Gastrocnemius medialis (tissue), 4 donors: ENCODE data around the gene LRRC4C. TPM values are rescaled to one million over a fixed set of nuclear protein-coding genes. Genes with fewer than 3 reads are reported as not detected.

Experiments used
- ATAC-seq, 2 donors: fragments of 150-250 bp; one replicate each; pipeline ENCODE4 v1.9.1; 2016
- DNase-seq, 2 donors: peaks; one replicate each; pipeline ENCODE4 v3.0.0-alpha.2; 2019
- H3K27ac ChIP-seq, 4 donors: fragments of 200-600 bp; sonication (generic); 1 replicate in 1 of 4; 2 replicates in 3 of 4; pipeline ENCODE4 v1.5.1; 2016 to 2018; ENCODE audit warnings: mild to moderate bottlenecking in 2 of 4, moderate library complexity in 1 of 4
- H3K27me3 ChIP-seq, 3 donors: fragments of 200-600 bp; sonication (generic) in 2 of 3; 1 replicate in 1 of 3; 2 replicates in 2 of 3; pipeline versions ENCODE4 v1.5.1 to v1.6.0; 2016 to 2019; ENCODE audit warnings: mild to moderate bottlenecking in 1 of 3, moderate library complexity in 1 of 3
- H3K36me3 ChIP-seq, 2 donors: fragments of 200-600 bp; sonication (generic) in 1 of 2; one replicate each; pipeline ENCODE4 v1.5.1; 2017 to 2018
- H3K4me1 ChIP-seq, 2 donors: fragments of 200-600 bp; sonication (generic) in 1 of 2; one replicate each; pipeline ENCODE4 v1.5.1; 2016 to 2017; ENCODE audit warnings: mild to moderate bottlenecking in 2 of 2
- H3K4me3 ChIP-seq, 4 donors: fragments of 200-600 bp; sonication (generic) in 3 of 4; 1 replicate in 1 of 4; 2 replicates in 3 of 4; pipeline ENCODE4 v1.5.1; 2016 to 2019; ENCODE audit warnings: mild to moderate bottlenecking in 2 of 4
- H3K9me3 ChIP-seq, 3 donors: fragments of 200-600 bp; sonication (generic) in 2 of 3; 1 replicate in 1 of 3; 2 replicates in 2 of 3; pipeline ENCODE4 v1.5.1; 2016 to 2019
- POLR2A ChIP-seq, 2 donors: fragments of 450-650 bp; IDR thresholded peaks; one replicate each; pipeline ENCODE4 v1.6.1; 2017; ENCODE audit warnings: antibody characterized with exemption in 2 of 2, mild to moderate bottlenecking in 2 of 2, moderate library complexity in 2 of 2
- in situ Hi-C, 4 donors: fragments of 200-750 bp; cut with MboI; loops; one replicate each; pipeline versions ENCODE4 v1.15.0 to v1.8.0; 2017; ENCODE audit warnings: low sequenced_read_pairs in 4 of 4
- intact Hi-C: fragments of 100-400 bp; cut with DNase I; formaldehyde crosslinking; loops from one replicate; pipeline ENCODE4 v1.15.1; 2023; ENCODE audit warnings: low total_unique reads
- total RNA-seq, 4 donors: library from RNA; depleted of rRNA; stranded (reverse); fragments of >200 nt; gene quantifications; one replicate each; pipeline versions ENCODE4 v1.1.0 to v1.2.3, GENCODE V29; 2016
- TF ChIP-seq, protein P1 (sequence below), 5 experiments: fragments of 450-650 bp in 3 of 5; fragments of 200-600 bp in 2 of 5; sonication (generic) in 2 of 5; IDR thresholded peaks in 4 of 5; conservative IDR thresholded peaks in 1 of 5; 1 replicate in 4 of 5; 2 replicates in 1 of 5; pipeline ENCODE4 v1.5.1; 2016 to 2019; ENCODE audit warnings: antibody characterized with exemption in 5 of 5, mild to moderate bottlenecking in 3 of 5, moderate library complexity in 3 of 5

The LRRC4C gene
- total RNA-seq, 4 donors from 2014 or later, result 0.15 to 0.59 (median 0.24) TPM; not detected in 1

DNA sequence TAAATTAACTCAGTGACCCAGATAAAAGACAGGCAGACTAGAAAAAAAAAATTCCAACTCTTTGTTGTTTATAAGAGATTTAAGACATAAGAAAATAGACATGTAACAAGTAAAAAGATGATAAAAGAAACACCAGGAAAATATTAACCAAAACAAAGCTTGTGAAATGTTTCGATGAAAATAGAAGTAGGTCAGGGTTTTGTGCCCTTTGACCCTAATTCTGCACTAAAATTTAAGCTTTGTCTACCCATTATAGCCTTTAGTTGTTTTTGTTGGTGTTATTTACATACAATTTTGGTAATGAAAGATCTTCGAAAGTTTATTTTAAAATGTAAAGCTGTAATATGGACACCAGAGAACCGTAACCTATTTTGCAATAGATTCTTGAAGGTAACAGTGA, 75.7 kb downstream of the LRRC4C start:
- no peak overlapping the region for H3K4me3 ChIP-seq
- TF ChIP-seq, protein P1, sequence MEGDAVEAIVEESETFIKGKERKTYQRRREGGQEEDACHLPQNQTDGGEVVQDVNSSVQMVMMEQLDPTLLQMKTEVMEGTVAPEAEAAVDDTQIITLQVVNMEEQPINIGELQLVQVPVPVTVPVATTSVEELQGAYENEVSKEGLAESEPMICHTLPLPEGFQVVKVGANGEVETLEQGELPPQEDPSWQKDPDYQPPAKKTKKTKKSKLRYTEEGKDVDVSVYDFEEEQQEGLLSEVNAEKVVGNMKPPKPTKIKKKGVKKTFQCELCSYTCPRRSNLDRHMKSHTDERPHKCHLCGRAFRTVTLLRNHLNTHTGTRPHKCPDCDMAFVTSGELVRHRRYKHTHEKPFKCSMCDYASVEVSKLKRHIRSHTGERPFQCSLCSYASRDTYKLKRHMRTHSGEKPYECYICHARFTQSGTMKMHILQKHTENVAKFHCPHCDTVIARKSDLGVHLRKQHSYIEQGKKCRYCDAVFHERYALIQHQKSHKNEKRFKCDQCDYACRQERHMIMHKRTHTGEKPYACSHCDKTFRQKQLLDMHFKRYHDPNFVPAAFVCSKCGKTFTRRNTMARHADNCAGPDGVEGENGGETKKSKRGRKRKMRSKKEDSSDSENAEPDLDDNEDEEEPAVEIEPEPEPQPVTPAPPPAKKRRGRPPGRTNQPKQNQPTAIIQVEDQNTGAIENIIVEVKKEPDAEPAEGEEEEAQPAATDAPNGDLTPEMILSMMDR (IDR thresholded peaks at IDR 0.05 in 4 of 5, conservative IDR thresholded peaks at IDR 0.05 in 1 of 5), result no peak
- no peak for TF ChIP-seq POLR2A (IDR thresholded peaks at IDR 0.05)
- no peaks in the 10 kb centered on the region for H3K9me3 ChIP-seq
- H3K36me3 ChIP-seq, result no peaks in the 10 kb centered on the region
- in situ Hi-C loops (no loop called here), intact Hi-C loops (no loop called here)
- no peaks in the 10 kb centered on the region for H3K27me3 ChIP-seq
- ATAC-seq (no peak), DNase-seq (no peak)
- H3K27ac ChIP-seq, result no peak overlapping the region
- H3K4me1 ChIP-seq, result no peaks in the 10 kb centered on the region

DNA sequence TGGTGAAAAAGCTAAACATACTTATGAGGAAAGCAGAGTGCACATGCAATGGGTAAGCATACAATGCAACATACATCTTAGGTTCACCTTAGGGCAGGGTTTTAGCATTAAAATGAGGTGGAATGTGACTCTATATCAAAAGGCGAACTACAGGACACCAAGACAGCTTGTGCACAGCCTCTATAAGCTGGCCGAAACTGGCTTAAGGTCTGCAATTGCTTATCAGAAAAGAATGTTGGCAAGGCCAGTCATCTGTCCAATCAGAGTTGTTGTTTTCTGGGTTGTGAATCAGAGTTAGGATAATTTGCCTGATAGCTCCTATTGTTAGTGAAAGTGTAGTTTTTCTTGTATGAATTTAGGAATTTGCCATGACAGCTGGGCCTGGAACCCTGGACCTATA, 76.5 kb downstream of the LRRC4C start:
- H3K27me3 ChIP-seq, result no peaks in the 10 kb centered on the region
- intact Hi-C loops, result no loop called here
- H3K27ac ChIP-seq, result no peak overlapping the region
- DNase-seq, result no peak
- no peak for TF ChIP-seq POLR2A (IDR thresholded peaks at IDR 0.05)
- TF ChIP-seq, protein P1 (IDR thresholded peaks at IDR 0.05 in 4 of 5, conservative IDR thresholded peaks at IDR 0.05 in 1 of 5), result no peak
- no peak overlapping the region for H3K4me3 ChIP-seq
- in situ Hi-C loops, result no loop called here
- no peak for ATAC-seq
- H3K4me1 ChIP-seq, result no peaks in the 10 kb centered on the region
- H3K36me3 ChIP-seq, result no peaks in the 10 kb centered on the region
- H3K9me3 ChIP-seq, result no peaks in the 10 kb centered on the region

DNA sequence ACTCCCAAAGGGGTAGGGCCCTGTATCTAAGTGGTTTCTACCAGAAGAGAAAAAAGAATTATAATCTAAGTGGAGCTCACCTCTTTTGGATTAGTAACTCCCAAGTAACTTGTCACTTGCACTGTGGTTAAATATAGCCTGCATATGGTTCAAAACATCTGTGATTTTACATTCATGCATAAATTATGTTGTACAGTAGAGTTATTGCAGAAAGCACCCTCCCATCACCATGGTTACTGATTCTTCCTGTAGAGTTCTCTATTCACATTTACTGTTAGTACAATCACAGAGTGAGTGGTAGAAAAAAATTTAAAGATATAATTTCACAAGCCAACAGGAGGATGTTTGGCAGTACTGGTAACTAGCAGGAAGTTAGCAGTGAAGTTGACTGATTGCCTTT, 80.4 kb downstream of the LRRC4C start:
- H3K36me3 ChIP-seq, result no peaks in the 10 kb centered on the region
- H3K4me1 ChIP-seq, result no peaks in the 10 kb centered on the region
- ATAC-seq (no peak), DNase-seq (no peak)
- in situ Hi-C loops (no loop called here), intact Hi-C loops (no loop called here)
- no peak for TF ChIP-seq POLR2A (IDR thresholded peaks at IDR 0.05)
- TF ChIP-seq, protein P1 (IDR thresholded peaks at IDR 0.05 in 4 of 5, conservative IDR thresholded peaks at IDR 0.05 in 1 of 5), result no peak
- H3K9me3 ChIP-seq, result no peaks in the 10 kb centered on the region
- H3K27me3 ChIP-seq, result no peaks in the 10 kb centered on the region
- no peak overlapping the region for H3K4me3 ChIP-seq
- H3K27ac ChIP-seq, result no peak overlapping the region

DNA sequence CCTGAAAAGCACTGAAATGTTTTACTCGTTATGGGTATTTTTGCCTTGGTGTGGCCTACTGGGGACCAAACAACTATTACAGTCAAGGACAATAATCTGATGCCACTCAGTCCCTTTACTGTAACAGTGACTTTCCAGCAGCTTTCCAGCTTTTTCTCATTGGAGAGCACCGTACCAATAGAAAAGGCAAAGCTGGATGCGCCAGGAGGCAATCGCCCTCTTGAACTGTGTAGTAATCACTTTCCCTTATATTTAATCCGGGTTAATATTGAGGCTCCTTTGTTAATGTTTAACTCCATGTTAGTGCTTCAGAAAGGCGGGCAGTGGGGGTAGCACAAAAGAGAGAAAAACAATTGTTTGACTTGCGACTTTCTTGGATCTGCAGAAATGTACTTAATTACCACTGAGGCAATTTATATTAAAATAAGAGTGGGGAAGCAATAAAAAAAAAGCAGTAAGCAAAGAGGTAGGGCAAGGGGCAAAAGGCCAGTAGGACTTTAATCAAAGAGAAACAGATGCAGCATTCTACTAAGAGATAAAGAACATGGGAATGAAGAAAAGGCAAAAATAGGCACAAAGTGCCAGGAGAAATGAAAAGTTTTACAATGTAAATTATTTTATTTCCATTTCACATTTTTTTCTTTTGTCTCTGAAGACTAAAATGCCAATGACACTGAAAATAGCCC, 81.6 kb downstream of the LRRC4C start:
- ATAC-seq (no peak), DNase-seq (no peak)
- no peaks in the 10 kb centered on the region for H3K9me3 ChIP-seq
- TF ChIP-seq, protein P1 (IDR thresholded peaks at IDR 0.05 in 4 of 5, conservative IDR thresholded peaks at IDR 0.05 in 1 of 5), result no peak
- TF ChIP-seq POLR2A (IDR thresholded peaks at IDR 0.05), result no peak
- intact Hi-C loops, result no loop called here
- no peak overlapping the region for H3K27ac ChIP-seq
- H3K4me1 ChIP-seq, result no peaks in the 10 kb centered on the region
- H3K36me3 ChIP-seq, result no peaks in the 10 kb centered on the region
- H3K27me3 ChIP-seq, result no peaks in the 10 kb centered on the region
- in situ Hi-C loops, result no loop called here
- H3K4me3 ChIP-seq, result no peak overlapping the region

DNA sequence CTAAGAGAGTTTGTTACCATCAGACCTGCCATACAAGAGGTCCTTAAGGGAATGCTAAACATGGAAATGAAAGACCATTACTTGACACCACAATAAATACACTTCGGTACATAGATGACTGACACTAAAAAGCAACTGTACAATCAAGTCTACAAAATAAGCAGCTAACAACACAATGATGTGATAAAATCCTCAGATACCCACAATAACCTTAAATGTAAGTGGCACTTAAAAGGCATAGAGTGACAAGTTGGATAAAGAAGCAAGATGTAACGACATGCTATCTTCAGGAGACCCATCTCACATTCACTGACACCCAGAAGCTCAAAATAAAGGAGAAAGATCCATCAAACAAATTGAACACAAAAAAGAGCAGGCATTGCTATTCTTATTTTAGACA, 107.6 kb downstream of the LRRC4C start:
- no peak overlapping the region for H3K27ac ChIP-seq
- H3K36me3 ChIP-seq, result no peaks in the 10 kb centered on the region
- no peaks in the 10 kb centered on the region for H3K9me3 ChIP-seq
- TF ChIP-seq POLR2A (IDR thresholded peaks at IDR 0.05), result no peak
- TF ChIP-seq, protein P1 (IDR thresholded peaks at IDR 0.05 in 4 of 5, conservative IDR thresholded peaks at IDR 0.05 in 1 of 5), result no peak
- in situ Hi-C loops (no loop called here), intact Hi-C loops (no loop called here)
- ATAC-seq, result no peak
- H3K27me3 ChIP-seq, result no peaks in the 10 kb centered on the region
- no peak overlapping the region for H3K4me3 ChIP-seq
- no peaks in the 10 kb centered on the region for H3K4me1 ChIP-seq
- DNase-seq, result no peak
